ENCODE measurements around the gene DNMBP. TPM values are rescaled to one million over a fixed set of nuclear protein-coding genes. Genes with fewer than 3 reads are reported as not detected.

DNMBP gene
- total and polyA plus RNA-seq, 2 experiments from 2014 or later = 13.4 to 31.2 TPM

GRCh38 chr10:99975942-99976809 is 33.6 kb downstream of the DNMBP start (continued):
- no peak for TF ChIP-seq ZNF462 (CRISPR knock-in tag; IDR thresholded peaks at IDR 0.05)
- no peak for TF ChIP-seq NANOG (IDR thresholded peaks at IDR 0.05; ENCODE audit: borderline replicate concordance)

GRCh38 chr10:99975106-99975829 is 34.5 kb downstream of the DNMBP start:
- no peak for DNase-seq (ENCODE audit: low spot score)
- H3K4me3 Mint-ChIP-seq = no peak overlapping the region
- Histone ChIP-seq H3F3A (replicated peaks; ENCODE audit: low read depth) (no peaks in the 10 kb centered on the region), H3K79me2 (replicated peaks; ENCODE audit: insufficient read depth) (no peaks in the 10 kb centered on the region), H3K9me2 (ENCODE audit: insufficient read depth) (no peaks in the 10 kb centered on the region), H3K4me1 (ENCODE audit: insufficient read depth) (no peaks in the 10 kb centered on the region), H3K27me3 (ENCODE audit: insufficient read depth) (no peaks in the 10 kb centered on the region), H4K20me1 (replicated peaks; ENCODE audit: insufficient read depth) (no peaks in the 10 kb centered on the region; the same call in 1 of the 2 replicates), H2AFZ (no peak overlapping the region), H3K4me3 (no peak overlapping the region), H3K4me2 (no peak overlapping the region), H3K36me3 (ENCODE audit: insufficient read depth) (no peaks in the 10 kb centered on the region), H3K27ac (ENCODE audit: low read depth) (no peak overlapping the region)
- no peaks in the 10 kb centered on the region; the same call in 2 of the 3 replicates for H3K9me3 Mint-ChIP-seq
- ATAC-seq = no peak
- no peak overlapping the region for H3K27ac Mint-ChIP-seq
- H3K4me1 Mint-ChIP-seq = peaks cover 10% of the 10 kb centered on the region; the same call in 2 of the 3 replicates
- H3K36me3 Mint-ChIP-seq (ENCODE audit: low read depth) = peaks cover 11% of the 10 kb centered on the region
- H3K27me3 Mint-ChIP-seq (ENCODE audit: insufficient read depth, low read depth, poor library complexity) = no peaks in the 10 kb centered on the region
- TF ChIP-seq ZNF331 (CRISPR knock-in tag; IDR thresholded peaks at IDR 0.05; ENCODE audit: low read depth) (no peak), EZH2 (IDR thresholded peaks at IDR 0.05; ENCODE audit: low read depth, unreplicated experiment) (no peak), ZNF114 (CRISPR knock-in tag; IDR thresholded peaks at IDR 0.05) (no peak), EZH2phosphoT487 (IDR thresholded peaks at IDR 0.05; ENCODE audit: unreplicated experiment) (no peak), ZNF462 (CRISPR knock-in tag; IDR thresholded peaks at IDR 0.05) (no peak), STAT1 (IDR thresholded peaks at IDR 0.05; ENCODE audit: unreplicated experiment) (no peak)

All from GM23338 (cell line).